HepG2 (cell line): Measurements from ENCODE around the gene FOXA1. TPM values are rescaled to one million over a fixed set of nuclear protein-coding genes. Genes with fewer than 3 reads are reported as not detected.

ENCODE experiments used
- ATF2 ChIP-seq: sonication (generic); formaldehyde crosslinking; IDR thresholded peaks from 2 replicates; pipeline ENCODE4 v1.4.0; 2020; ENCODE audit warnings: missing genetic modification reagents
- BCLAF1 ChIP-seq: fragments of 450-650 bp; IDR thresholded peaks from 2 replicates; pipeline ENCODE4 v1.6.1; 2017; ENCODE audit warnings: mild to moderate bottlenecking
- CHD2 ChIP-seq: IDR thresholded peaks from 2 replicates; pipeline ENCODE4 v1.6.1; 2011; ENCODE audit warnings: low read depth, low read length, improper control_type of control experiment
- ERF ChIP-seq: IDR thresholded peaks from 2 replicates; pipeline ENCODE4 v1.6.1; 2018; ENCODE audit warnings: missing biosample characterization, missing genetic modification reagents
- GRHL1 ChIP-seq: sonication (generic); formaldehyde crosslinking; conservative IDR thresholded peaks from 2 replicates; pipeline ENCODE4 v1.8.0; 2022; ENCODE audit warnings: missing genetic modification reagents
- KLF13 ChIP-seq: sonication (generic); formaldehyde crosslinking; IDR thresholded peaks from 2 replicates; pipeline ENCODE4 v1.4.0; 2020; ENCODE audit warnings: mild to moderate bottlenecking, missing genetic modification reagents
- KLF16 ChIP-seq, 2 experiments: sonication (generic) in 1 of 2; formaldehyde crosslinking in 1 of 2; IDR thresholded peaks; 2 replicates each; pipeline versions ENCODE4 v1.6.1 to v1.8.0; 2016 to 2023; ENCODE audit warnings: missing genetic modification reagents in 2 of 2, missing compliant biosample characterization in 1 of 2
- LRRFIP1 ChIP-seq: sonication (generic); formaldehyde crosslinking; conservative IDR thresholded peaks from 2 replicates; pipeline ENCODE4 v1.4.0; 2020; ENCODE audit warnings: missing genetic modification reagents
- POGZ ChIP-seq: sonication (generic); formaldehyde crosslinking; IDR thresholded peaks from 2 replicates; pipeline ENCODE4 v1.4.0; 2020; ENCODE audit warnings: mild to moderate bottlenecking, missing genetic modification reagents
- SRY ChIP-seq: sonication (generic); formaldehyde crosslinking; IDR thresholded peaks from 2 replicates; pipeline ENCODE4 v1.8.0; 2022; ENCODE audit warnings: mild to moderate bottlenecking, missing genetic modification reagents
- TAF15 ChIP-seq: fragments of 200-400 bp; formaldehyde crosslinking; IDR thresholded peaks from one replicate; pipeline ENCODE4 v1.6.1; 2018; ENCODE audit warnings: mild to moderate bottlenecking, low read depth, low read length; ENCODE audit not compliant: poor library complexity, severe bottlenecking
- ZBTB1 ChIP-seq: sonication (generic); formaldehyde crosslinking; IDR thresholded peaks from 2 replicates; pipeline ENCODE4 v1.4.0; 2020; ENCODE audit warnings: missing genetic modification reagents, borderline replicate concordance
- ZKSCAN1 ChIP-seq: fragments of 150-350 bp; IDR thresholded peaks from 2 replicates; pipeline ENCODE4 v1.6.1; 2014; ENCODE audit warnings: low read length
- ZNF18 ChIP-seq: sonication (generic); formaldehyde crosslinking; IDR thresholded peaks from 2 replicates; pipeline ENCODE4 v1.8.0; 2022; ENCODE audit warnings: mild to moderate bottlenecking, missing genetic modification reagents; ENCODE audit not compliant: insufficient replicate concordance
- polyA plus RNA-seq, 8 experiments: library from polyadenylated mRNA; depleted of rRNA in 3 of 8; stranded (reverse) in 7 of 8; unstranded in 1 of 8; fragments of >200 nt; fragmentation: Illumina TruSeq in 4 of 8; extraction: Trizol in 4 of 8; gene quantifications; 2 replicates each; pipeline versions ENCODE4 v1.2.1 to v1.2.3, GENCODE V29; 2011 to 2016; ENCODE audit warnings: low read depth in 4 of 8, missing spikeins in 1 of 8, mixed read lengths in 1 of 8; ENCODE audit not compliant: insufficient read depth in 1 of 8
- total RNA-seq, 5 experiments: library from RNA; depleted of rRNA; stranded (reverse); fragments of >200 nt; fragmentation: Illumina TruSeq; extraction: Trizol; gene quantifications; 2 replicates each; pipeline ENCODE4 v1.2.3, GENCODE V29; 2016; ENCODE audit warnings: low read depth in 1 of 5

The FOXA1 gene
- total and polyA plus RNA-seq, 2 of the 13 experiments (the other 11 are each of a cell fraction or from before 2014, with no cell fraction given): 43.4 to 58.6 TPM

- TF ChIP-seq ZNF18 (CRISPR knock-in tag) (no peak), KLF16 (CRISPR knock-in tag; IDR thresholded peaks at IDR 0.05) (no peak), BCLAF1 (no peak), TAF15 (no peak), SRY (CRISPR knock-in tag) (no peak), ATF2 (no peak), POGZ (CRISPR knock-in tag) (0 out of 2 replicates have a peak, but pooled peaks have one; percentile 43), ERF (CRISPR knock-in tag) (no peak), CHD2 (no peak), KLF13 (CRISPR knock-in tag) (0 out of 2 replicates have a peak, but pooled peaks have one; percentile 3), ZBTB1 (CRISPR knock-in tag) (no peak), GRHL1 (no peak), ZKSCAN1 (peak; percentile 91), LRRFIP1 (CRISPR knock-in tag) (no peak)
Measured at GRCh38 chr14:37599507-37600368, 4.7 kb upstream of the FOXA1 start (continued).
